H1 (cell line): ENCODE results near the gene MRS2. TPM values are rescaled to one million over a fixed set of nuclear protein-coding genes. Genes with fewer than 3 reads are reported as not detected.

Experiments
- ATF3 ChIP-seq: IDR thresholded peaks from 2 replicates; pipeline ENCODE4 v1.6.1; 2011; ENCODE audit warnings: low read depth, mild to moderate bottlenecking, low read length; ENCODE audit not compliant: insufficient read depth
- CTBP2 ChIP-seq: IDR thresholded peaks from 2 replicates; pipeline ENCODE4 v1.7.0; 2011; ENCODE audit warnings: borderline replicate concordance, mild to moderate bottlenecking, moderate library complexity, mixed read lengths, low read length; ENCODE audit not compliant: insufficient read depth, insufficient read length
- GABPA ChIP-seq: IDR thresholded peaks from 2 replicates; pipeline ENCODE4 v1.6.1; 2011; ENCODE audit warnings: mild to moderate bottlenecking, low read length, moderate library complexity, borderline replicate concordance; ENCODE audit not compliant: insufficient read depth
- HDAC2 ChIP-seq, 2 experiments: fragments of 300-600 bp in 1 of 2; sonication (generic) in 1 of 2; IDR thresholded peaks; 2 replicates each; pipeline ENCODE4 v1.6.1; 2011 to 2012; ENCODE audit warnings: low read depth in 2 of 2, low read length in 2 of 2, mild to moderate bottlenecking in 2 of 2, moderate library complexity in 2 of 2, borderline replicate concordance in 1 of 2, inconsistent platforms in 1 of 2
- KDM4A ChIP-seq: IDR thresholded peaks from one replicate; pipeline ENCODE4 v1.7.1; 2012; ENCODE audit warnings: low read depth, mild to moderate bottlenecking, moderate library complexity, low read length, inconsistent platforms; ENCODE audit not compliant: severe bottlenecking
- SP4 ChIP-seq: IDR thresholded peaks from 2 replicates; pipeline ENCODE4 v1.6.1; 2012; ENCODE audit warnings: low read length, inconsistent platforms
- TAF7 ChIP-seq: optimal IDR thresholded peaks from 2 replicates; pipeline ENCODE3; 2011; ENCODE audit warnings: low read depth, mild to moderate bottlenecking, inconsistent platforms, low read length, moderate library complexity, borderline replicate concordance
- polyA plus RNA-seq, 7 experiments: library from polyadenylated mRNA; depleted of rRNA in 3 of 7; stranded (reverse) in 5 of 7; unstranded in 2 of 7; fragments of >200 nt in 5 of 7; fragments of 200-250 nt in 2 of 7; gene quantifications; 1 replicate in 5 of 7; 2 replicates in 1 of 7; 4 replicates in 1 of 7; pipeline versions ENCODE4 v1.2.1 to v1.2.3, GENCODE V29; 2011 to 2013; ENCODE audit warnings: missing spikeins in 2 of 7, mixed read lengths in 2 of 7
- total RNA-seq: library from RNA; stranded (reverse); fragmentation: NEBNext Ultra II Directional; extraction: Animal tissue kit (Norgen Biotek cat#: 25700); gene quantifications from 2 replicates; pipeline ENCODE4 v1.2.1, GENCODE V29; 2021

The MRS2 gene
- total and polyA plus RNA-seq, 2 of the 8 experiments (the other 6 are each of a cell fraction or from before 2014, with no cell fraction given), result 51.2 to 67.5 TPM

- TF ChIP-seq TAF7 (no peak), GABPA (no peak), SP4 (no peak), KDM4A (no peak), CTBP2 (no peak), ATF3 (no peak), HDAC2 (IDR thresholded peaks at IDR 0.05; ENCODE audit: borderline replicate concordance in 1 of 2, low read depth in 2 of 2, low read length in 2 of 2) (no peak)
Observed at GRCh38 chr6:24455061-24455460, 52.3 kb downstream of the MRS2 start (continued).
